ENCODE data around the gene LAMA2. TPM values are rescaled to one million over a fixed set of nuclear protein-coding genes. Genes with fewer than 3 reads are reported as not detected.

The LAMA2 gene
- polyA plus RNA-seq, 1 donor from 2014 or later = 2.5 TPM

- no peaks in the 10 kb centered on the region for H3K79me2 ChIP-seq (replicated peaks; ENCODE audit: insufficient read depth, low read length)
- no peak overlapping the region for H3K4me2 ChIP-seq (ENCODE audit: low read length)
- H3K9ac ChIP-seq (ENCODE audit: low read length) = no peak overlapping the region
- H3K4me3 ChIP-seq (ENCODE audit: low read length) = no peak overlapping the region
- H3F3A ChIP-seq (ENCODE audit: insufficient read depth, low read length, poor library complexity, severe bottlenecking) = no peaks in the 10 kb centered on the region
- H3K27me3 ChIP-seq (ENCODE audit: insufficient read depth, low read depth, low read length) = no peaks in the 10 kb centered on the region
- H3K36me3 ChIP-seq (ENCODE audit: insufficient read depth, low read length) = no peaks in the 10 kb centered on the region
- no peak overlapping the region for H3K27ac ChIP-seq (ENCODE audit: low read length)
- H2AFZ ChIP-seq (ENCODE audit: low read depth, low read length) = no peak overlapping the region
- TF ChIP-seq EZH2 (IDR thresholded peaks at IDR 0.05; ENCODE audit: borderline replicate concordance, insufficient read depth, low read length, poor library complexity, severe bottlenecking) (no peak), REST (IDR thresholded peaks at IDR 0.05; ENCODE audit: borderline replicate concordance) (no peak), POLR2AphosphoS5 (IDR thresholded peaks at IDR 0.05) (no peak), RAD21 (conservative IDR thresholded peaks at IDR 0.05) (no peak), TAF1 (IDR thresholded peaks at IDR 0.05; ENCODE audit: low read depth) (no peak), CTCF (IDR thresholded peaks at IDR 0.05; ENCODE audit: poor library complexity, severe bottlenecking) (no peak), SMC3 (conservative IDR thresholded peaks at IDR 0.05; ENCODE audit: poor library complexity) (no peak), EP300 (conservative IDR thresholded peaks at IDR 0.05; ENCODE audit: poor library complexity, severe bottlenecking) (no peak), MXI1 (conservative IDR thresholded peaks at IDR 0.05; ENCODE audit: poor library complexity, severe bottlenecking) (no peak)
- H4K20me1 ChIP-seq (ENCODE audit: insufficient read depth) = no peaks in the 10 kb centered on the region
- H3K9me2 ChIP-seq (ENCODE audit: insufficient read depth, low read length) = no peaks in the 10 kb centered on the region
- H3K9me3 ChIP-seq (ENCODE audit: low read length) = no peaks in the 10 kb centered on the region
Observed at GRCh38 chr6:129269076-129269475, 386.1 kb downstream of the LAMA2 start.

GRCh38 chr6:129269891-129270290 lies 387.0 kb downstream of the LAMA2 start:
- Histone ChIP-seq H3K27ac (ENCODE audit: low read length) (no peak overlapping the region), H3K9me2 (ENCODE audit: insufficient read depth, low read length) (no peaks in the 10 kb centered on the region), H4K20me1 (ENCODE audit: insufficient read depth) (no peaks in the 10 kb centered on the region), H2AFZ (ENCODE audit: low read depth, low read length) (no peak overlapping the region), H3K4me3 (ENCODE audit: low read length) (no peak overlapping the region), H3F3A (ENCODE audit: insufficient read depth, low read length, poor library complexity, severe bottlenecking) (no peaks in the 10 kb centered on the region), H3K27me3 (ENCODE audit: insufficient read depth, low read depth, low read length) (no peaks in the 10 kb centered on the region), H3K9ac (ENCODE audit: low read length) (no peak overlapping the region), H3K79me2 (replicated peaks; ENCODE audit: insufficient read depth, low read length) (no peaks in the 10 kb centered on the region), H3K4me2 (ENCODE audit: low read length) (no peak overlapping the region), H3K9me3 (ENCODE audit: low read length) (no peaks in the 10 kb centered on the region), H3K36me3 (ENCODE audit: insufficient read depth, low read length) (no peaks in the 10 kb centered on the region)
- TF ChIP-seq TAF1 (IDR thresholded peaks at IDR 0.05; ENCODE audit: low read depth) = no peak
- no peak for TF ChIP-seq SMC3 (conservative IDR thresholded peaks at IDR 0.05; ENCODE audit: poor library complexity)
- no peak for TF ChIP-seq POLR2AphosphoS5 (IDR thresholded peaks at IDR 0.05)
- TF ChIP-seq RAD21 (conservative IDR thresholded peaks at IDR 0.05) = no peak
- no peak for TF ChIP-seq EZH2 (IDR thresholded peaks at IDR 0.05; ENCODE audit: borderline replicate concordance, insufficient read depth, low read length, poor library complexity, severe bottlenecking)
- no peak for TF ChIP-seq REST (IDR thresholded peaks at IDR 0.05; ENCODE audit: borderline replicate concordance)
- no peak for TF ChIP-seq CTCF (IDR thresholded peaks at IDR 0.05; ENCODE audit: poor library complexity, severe bottlenecking)
- TF ChIP-seq MXI1 (conservative IDR thresholded peaks at IDR 0.05; ENCODE audit: poor library complexity, severe bottlenecking) = no peak
- no peak for TF ChIP-seq EP300 (conservative IDR thresholded peaks at IDR 0.05; ENCODE audit: poor library complexity, severe bottlenecking)
